OCI-LY3 (cell line): ENCODE results near the gene DCLK1.

Source experiments
- H2AFZ ChIP-seq: fragments of 200-600, 300-600 bp; shearing (Covaris generic); 2 replicates; pipeline ENCODE4 v1.6.0; 2014; ENCODE audit warnings: antibody characterized with exemption, low read depth, low read length
- H3K27ac ChIP-seq: fragments of 200-600, 300-600 bp; sonication (generic); 2 replicates; pipeline ENCODE4 v1.5.1; 2014; ENCODE audit warnings: mild to moderate bottlenecking, low read length, moderate library complexity, mixed read lengths
- H3K27me3 ChIP-seq: fragments of 200-600, 300-600 bp; sonication (generic); 2 replicates; pipeline ENCODE4 v1.6.1; 2014; ENCODE audit warnings: low read depth, low read length, mixed read lengths
- H3K36me3 ChIP-seq: fragments of 200-600, 300-600 bp; sonication (generic); replicated peaks from 2 replicates; pipeline ENCODE3; 2014; ENCODE audit warnings: low read depth, low read length, mixed read lengths
- H3K4me1 ChIP-seq: fragments of 300-600, 200-600 bp; sonication (generic); 2 replicates; pipeline ENCODE4 v1.6.1; 2014; ENCODE audit warnings: low read length, mixed read lengths
- H3K4me2 ChIP-seq: fragments of 200-600, 300-600 bp; sonication (generic); 2 replicates; pipeline ENCODE4 v1.6.1; 2014; ENCODE audit warnings: low read length, mixed read lengths
- H3K4me3 ChIP-seq: fragments of 300-600, 200-600 bp; sonication (generic); 2 replicates; pipeline ENCODE4 v1.5.1; 2014; ENCODE audit warnings: antibody characterized with exemption, mild to moderate bottlenecking, low read length, moderate library complexity
- H3K79me2 ChIP-seq: fragments of 300-600, 200-600 bp; shearing (Covaris generic); 2 replicates; pipeline ENCODE4 v1.6.1; 2014; ENCODE audit warnings: mild to moderate bottlenecking, low read length, mixed read lengths
- H3K9ac ChIP-seq: fragments of 300-600, 200-600 bp; shearing (Covaris generic); 2 replicates; pipeline ENCODE4 v1.6.0; 2014; ENCODE audit warnings: mild to moderate bottlenecking, low read length, moderate library complexity
- H3K9me3 ChIP-seq: fragments of 200-600, 300-600 bp; shearing (Covaris generic); 2 replicates; pipeline ENCODE4 v1.6.1; 2014; ENCODE audit warnings: low read length, mixed read lengths; ENCODE audit not compliant: insufficient read depth
- H4K20me1 ChIP-seq: fragments of 200-600, 300-600 bp; sonication (generic); 2 replicates; pipeline ENCODE4 v1.6.1; 2016; ENCODE audit warnings: low read length, mixed read lengths; ENCODE audit not compliant: insufficient read depth
- CTCF ChIP-seq: fragments of 200-600, 300-600 bp; sonication (generic); IDR thresholded peaks from 2 replicates; pipeline ENCODE4 v1.5.1; 2014; ENCODE audit warnings: antibody characterized with exemption, low read length, low read depth
- EZH2phosphoT487 ChIP-seq: fragments of 200-600 bp; shearing (Covaris generic); IDR thresholded peaks from 2 replicates; pipeline ENCODE4 v1.6.1; 2018; ENCODE audit warnings: antibody characterized with exemption, mixed run types, low read depth

Gene DCLK1

GRCh38 chr13:35983206-35983605 is 148.0 kb downstream of the DCLK1 start:
- Histone ChIP-seq H4K20me1 (no peaks in the 10 kb centered on the region), H3K4me1 (no peaks in the 10 kb centered on the region), H3K27me3 (no peaks in the 10 kb centered on the region), H2AFZ (no peak overlapping the region), H3K9ac (no peak overlapping the region), H3K36me3 (no peaks in the 10 kb centered on the region), H3K79me2 (no peaks in the 10 kb centered on the region), H3K27ac (no peak overlapping the region), H3K9me3 (no peaks in the 10 kb centered on the region), H3K4me2 (no peak overlapping the region), H3K4me3 (no peak overlapping the region)
- TF ChIP-seq EZH2phosphoT487 = no peak

- H3K4me1 ChIP-seq = no peaks in the 10 kb centered on the region
- H2AFZ ChIP-seq = no peak overlapping the region
- no peak for TF ChIP-seq CTCF
- no peak for TF ChIP-seq EZH2phosphoT487
- H3K4me3 ChIP-seq = no peak overlapping the region
- no peak overlapping the region for H3K9ac ChIP-seq
- H3K27ac ChIP-seq = no peak overlapping the region
- H4K20me1 ChIP-seq = no peaks in the 10 kb centered on the region
- no peaks in the 10 kb centered on the region for H3K27me3 ChIP-seq
- H3K4me2 ChIP-seq = no peak overlapping the region
- no peaks in the 10 kb centered on the region for H3K9me3 ChIP-seq
- no peaks in the 10 kb centered on the region for H3K79me2 ChIP-seq
- no peaks in the 10 kb centered on the region for H3K36me3 ChIP-seq
Measured at GRCh38 chr13:35979361-35979951, 151.7 kb downstream of the DCLK1 start.

GRCh38 chr13:35978607-35979316 is 152.4 kb downstream of the DCLK1 start:
- Histone ChIP-seq H4K20me1 (no peaks in the 10 kb centered on the region), H3K79me2 (no peaks in the 10 kb centered on the region), H3K27ac (no peak overlapping the region), H3K9ac (no peak overlapping the region), H2AFZ (no peak overlapping the region), H3K36me3 (no peaks in the 10 kb centered on the region), H3K9me3 (no peaks in the 10 kb centered on the region), H3K27me3 (no peaks in the 10 kb centered on the region), H3K4me3 (no peak overlapping the region), H3K4me2 (no peak overlapping the region), H3K4me1 (no peaks in the 10 kb centered on the region)
- TF ChIP-seq EZH2phosphoT487 (no peak), CTCF (peak; percentile 91)

- Histone ChIP-seq H3K4me2 (no peak overlapping the region), H3K9me3 (no peaks in the 10 kb centered on the region), H3K27ac (no peak overlapping the region), H3K9ac (no peak overlapping the region), H3K79me2 (no peaks in the 10 kb centered on the region), H3K4me1 (no peaks in the 10 kb centered on the region), H3K36me3 (no peaks in the 10 kb centered on the region), H2AFZ (no peak overlapping the region), H4K20me1 (no peaks in the 10 kb centered on the region), H3K27me3 (no peaks in the 10 kb centered on the region), H3K4me3 (no peak overlapping the region)
- TF ChIP-seq CTCF (no peak), EZH2phosphoT487 (no peak)
Measured at GRCh38 chr13:35977060-35977459, 154.1 kb downstream of the DCLK1 start.
